ENCODE measurements around the gene MED15. TPM values are rescaled to one million over a fixed set of nuclear protein-coding genes. Genes with fewer than 3 reads are reported as not detected.

The MED15 gene
- total RNA-seq, 4 donors from 2014 or later = 37.5 to 69.4 (median 52.7) TPM

DNA sequence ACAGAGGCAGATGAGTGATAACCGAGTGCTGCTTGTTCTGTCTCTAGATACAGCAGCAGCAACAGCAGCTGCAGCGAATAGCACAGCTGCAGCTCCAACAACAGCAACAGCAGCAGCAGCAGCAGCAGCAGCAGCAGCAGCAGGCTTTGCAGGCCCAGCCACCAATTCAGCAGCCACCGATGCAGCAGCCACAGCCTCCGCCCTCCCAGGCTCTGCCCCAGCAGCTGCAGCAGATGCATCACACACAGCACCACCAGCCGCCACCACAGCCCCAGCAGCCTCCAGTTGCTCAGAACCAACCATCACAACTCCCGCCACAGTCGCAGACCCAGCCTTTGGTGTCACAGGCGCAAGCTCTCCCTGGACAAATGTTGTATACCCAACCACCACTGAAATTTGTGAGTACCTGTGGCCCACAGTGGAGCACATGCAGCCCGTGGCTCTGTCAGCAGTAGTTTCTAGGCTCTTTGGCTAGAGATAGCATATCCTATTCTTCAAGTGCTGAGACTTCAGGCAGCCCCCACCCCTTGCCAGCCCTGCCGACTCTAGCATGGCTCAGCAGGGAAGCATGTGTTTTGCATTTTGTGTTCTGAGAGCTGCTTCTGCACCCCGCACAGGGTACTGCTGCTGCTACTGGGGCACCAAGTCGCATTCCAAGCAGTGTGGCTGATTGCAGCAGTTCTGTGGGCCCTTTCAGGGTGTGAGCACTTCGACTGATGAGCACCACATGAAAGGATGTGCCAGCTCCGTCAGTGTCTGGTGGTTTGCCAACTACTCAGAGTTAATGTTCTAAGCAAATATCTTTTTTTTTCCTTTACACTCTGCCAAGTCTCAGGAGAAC is 59.2 kb downstream of the MED15 start:
- Histone ChIP-seq H3K27me3 (no peaks in the 10 kb centered on the region), H3K4me3 (no peak overlapping the region), H3K27ac (no peak overlapping the region), H3K9me3 (no peaks in the 10 kb centered on the region), H3K36me3 (peaks cover 0 to 52% of the 10 kb centered on the region in 2 donors), H3K4me1 (peaks cover 12 to 20% of the 10 kb centered on the region in 2 donors)
- intact Hi-C loops (cut with DNase I; ENCODE audit: low total_unique reads) (no loop called here), in situ Hi-C loops (cut with MboI; ENCODE audit: low sequenced_read_pairs in 4 of 4) (loop anchor here in 1 of 4 donors (10.0 kb wide), 1 partner anchor 62 kb away; the partner anchor contains the start of gene MED15)
- no peak for DNase-seq
- ATAC-seq = no peak
- TF ChIP-seq, protein P1, sequence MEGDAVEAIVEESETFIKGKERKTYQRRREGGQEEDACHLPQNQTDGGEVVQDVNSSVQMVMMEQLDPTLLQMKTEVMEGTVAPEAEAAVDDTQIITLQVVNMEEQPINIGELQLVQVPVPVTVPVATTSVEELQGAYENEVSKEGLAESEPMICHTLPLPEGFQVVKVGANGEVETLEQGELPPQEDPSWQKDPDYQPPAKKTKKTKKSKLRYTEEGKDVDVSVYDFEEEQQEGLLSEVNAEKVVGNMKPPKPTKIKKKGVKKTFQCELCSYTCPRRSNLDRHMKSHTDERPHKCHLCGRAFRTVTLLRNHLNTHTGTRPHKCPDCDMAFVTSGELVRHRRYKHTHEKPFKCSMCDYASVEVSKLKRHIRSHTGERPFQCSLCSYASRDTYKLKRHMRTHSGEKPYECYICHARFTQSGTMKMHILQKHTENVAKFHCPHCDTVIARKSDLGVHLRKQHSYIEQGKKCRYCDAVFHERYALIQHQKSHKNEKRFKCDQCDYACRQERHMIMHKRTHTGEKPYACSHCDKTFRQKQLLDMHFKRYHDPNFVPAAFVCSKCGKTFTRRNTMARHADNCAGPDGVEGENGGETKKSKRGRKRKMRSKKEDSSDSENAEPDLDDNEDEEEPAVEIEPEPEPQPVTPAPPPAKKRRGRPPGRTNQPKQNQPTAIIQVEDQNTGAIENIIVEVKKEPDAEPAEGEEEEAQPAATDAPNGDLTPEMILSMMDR (IDR thresholded peaks at IDR 0.05 in 4 of 5, conservative IDR thresholded peaks at IDR 0.05 in 1 of 5) = no peak
- no peak for TF ChIP-seq POLR2A (IDR thresholded peaks at IDR 0.05)

DNA sequence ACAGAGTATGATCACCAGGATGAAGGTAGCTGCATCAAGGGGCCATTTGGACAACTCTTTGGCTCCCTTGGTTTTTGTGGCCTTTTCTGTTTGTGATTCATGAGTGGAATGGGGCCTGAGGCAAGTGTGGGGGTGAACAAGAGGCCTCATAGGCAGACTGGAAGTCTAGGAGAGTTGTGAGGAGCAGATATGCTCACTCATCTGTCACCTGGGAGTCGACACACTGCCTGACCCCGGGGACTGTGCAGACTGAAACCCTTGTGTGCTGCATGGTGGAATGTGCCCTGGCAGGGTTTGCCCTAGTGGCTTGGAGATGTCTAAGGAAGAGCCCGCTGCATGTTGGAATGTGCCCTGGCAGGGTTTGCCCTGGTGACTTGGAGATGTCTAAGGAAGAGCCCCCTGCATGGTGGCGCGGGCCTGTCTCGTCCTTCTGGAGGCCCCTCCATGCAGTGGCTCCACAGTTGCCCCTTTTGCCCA is 60.0 kb downstream of the MED15 start:
- TF ChIP-seq POLR2A (IDR thresholded peaks at IDR 0.05) = no peak
- TF ChIP-seq, protein P1 (IDR thresholded peaks at IDR 0.05 in 4 of 5, conservative IDR thresholded peaks at IDR 0.05 in 1 of 5) = no peak
- DNase-seq (no peak), ATAC-seq (no peak)
- no peaks in the 10 kb centered on the region for H3K27me3 ChIP-seq
- H3K27ac ChIP-seq = peak overlapping the region in 2 of 4 donors; percentile 82 to 87
- no peaks in the 10 kb centered on the region for H3K9me3 ChIP-seq
- in situ Hi-C loops (cut with MboI; ENCODE audit: low sequenced_read_pairs in 4 of 4) (loop anchor here in 1 of 4 donors (10.0 kb wide), 1 partner anchor 63 kb away; the partner anchor contains the start of gene MED15), intact Hi-C loops (cut with DNase I; ENCODE audit: low total_unique reads) (no loop called here)
- peaks cover 0 to 60% of the 10 kb centered on the region in 2 donors for H3K36me3 ChIP-seq
- H3K4me3 ChIP-seq = no peak overlapping the region
- H3K4me1 ChIP-seq = peaks cover 12 to 20% of the 10 kb centered on the region in 2 donors

DNA sequence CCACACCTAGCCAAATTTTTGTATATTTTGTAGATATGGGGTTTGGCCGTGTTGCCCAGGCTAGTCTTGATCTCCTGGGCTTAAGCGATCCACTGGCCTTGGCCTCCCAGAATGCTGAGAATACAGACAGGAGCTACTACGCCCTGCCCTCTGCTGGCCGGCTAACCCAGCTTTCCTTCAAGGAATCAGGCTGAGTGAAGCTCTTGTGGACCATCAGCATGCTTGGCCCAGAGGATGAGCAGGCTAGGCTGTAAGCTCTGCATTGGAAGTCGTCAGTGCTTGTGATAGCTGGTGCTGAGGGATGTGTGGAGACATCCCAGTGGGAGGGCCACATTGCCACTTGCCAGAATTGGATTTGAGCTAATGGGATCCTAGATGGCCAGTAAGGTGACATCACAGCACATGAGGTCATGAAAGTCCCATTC is 60.6 kb downstream of the MED15 start:
- Histone ChIP-seq H3K9me3 (no peaks in the 10 kb centered on the region), H3K27ac (peak overlapping the region; percentile 69 to 87 (median 78)), H3K27me3 (no peaks in the 10 kb centered on the region), H3K36me3 (peaks cover 0 to 66% of the 10 kb centered on the region in 2 donors), H3K4me1 (peaks cover 12 to 20% of the 10 kb centered on the region in 2 donors), H3K4me3 (no peak overlapping the region)
- TF ChIP-seq POLR2A (IDR thresholded peaks at IDR 0.05) = no peak
- TF ChIP-seq, protein P1 (IDR thresholded peaks at IDR 0.05 in 4 of 5, conservative IDR thresholded peaks at IDR 0.05 in 1 of 5) = no peak
- no peak for DNase-seq
- in situ Hi-C loops (cut with MboI; ENCODE audit: low sequenced_read_pairs in 4 of 4) = loop anchor here in 1 of 4 donors (10.0 kb wide), 1 partner anchor 63 kb away; the partner anchor contains the start of gene MED15
- no peak for ATAC-seq
- intact Hi-C loops (cut with DNase I; ENCODE audit: low total_unique reads) = loop anchor here (2.0 kb wide), 1 partner anchor 73 kb away; the partner anchor contains the start of gene KLHL22

DNA sequence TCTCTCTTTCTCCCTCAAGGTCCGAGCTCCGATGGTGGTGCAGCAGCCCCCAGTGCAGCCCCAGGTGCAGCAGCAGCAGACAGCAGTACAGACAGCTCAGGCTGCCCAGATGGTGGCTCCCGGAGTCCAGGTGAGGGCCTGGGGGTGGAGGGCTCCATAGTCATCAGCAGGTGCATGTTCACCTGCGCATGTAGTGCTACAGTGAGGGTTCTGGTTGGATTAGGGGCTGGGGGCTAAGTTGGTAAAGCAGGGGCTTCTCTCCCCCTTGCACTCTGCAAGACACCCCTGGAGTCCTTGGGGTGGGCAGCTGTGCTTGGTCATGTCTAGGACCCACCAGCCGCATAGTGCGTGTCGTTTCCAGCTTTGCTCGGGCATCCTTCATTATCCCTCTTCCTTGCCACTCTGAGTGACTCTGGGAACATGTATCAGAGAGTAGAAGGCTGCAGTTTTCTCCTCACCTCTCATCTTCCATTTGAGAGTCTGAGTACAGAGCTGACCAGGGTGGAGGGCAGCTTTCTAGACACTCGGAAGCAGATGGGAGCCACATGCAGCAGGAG is 61.2 kb downstream of the MED15 start:
- TF ChIP-seq, protein P1 (IDR thresholded peaks at IDR 0.05 in 4 of 5, conservative IDR thresholded peaks at IDR 0.05 in 1 of 5) = no peak
- no peak for TF ChIP-seq POLR2A (IDR thresholded peaks at IDR 0.05)
- Histone ChIP-seq H3K27me3 (no peaks in the 10 kb centered on the region), H3K9me3 (no peaks in the 10 kb centered on the region), H3K4me3 (no peak overlapping the region), H3K36me3 (peaks cover 0 to 67% of the 10 kb centered on the region in 2 donors), H3K4me1 (peaks cover 12 to 20% of the 10 kb centered on the region in 2 donors), H3K27ac (peak overlapping the region; percentile 69 to 87 (median 78))
- ATAC-seq (peak in 1 of 2 donors; percentile 2), DNase-seq (no peak)
- intact Hi-C loops (cut with DNase I; ENCODE audit: low total_unique reads) (loop anchor here (1.0 to 2.0 kb wide), 2 partner anchors 32 to 74 kb away; partner anchors contain the start of gene KLHL22), in situ Hi-C loops (cut with MboI; ENCODE audit: low sequenced_read_pairs in 4 of 4) (loop anchor here in 1 of 4 donors (10.0 kb wide), 1 partner anchor 64 kb away; the partner anchor contains the start of gene MED15)

All from gastrocnemius medialis (tissue), 4 donors.